Suprapubic skin (tissue), 4 donors: Measurements from ENCODE around the gene MED20. TPM values are rescaled to one million over a fixed set of nuclear protein-coding genes. Genes with fewer than 3 reads are reported as not detected.

Experiments used
- DNase-seq, 2 donors: peaks; one replicate each; pipeline ENCODE4 v3.0.0-alpha.2; 2019; ENCODE audit warnings: low spot score in 2 of 2
- H3K27ac ChIP-seq: fragments of 200-600 bp; sonication (generic); one replicate; pipeline ENCODE4 v1.5.1; 2019
- H3K27me3 ChIP-seq: fragments of 200-600 bp; sonication (generic); one replicate; pipeline ENCODE4 v1.5.1; 2019
- H3K36me3 ChIP-seq: fragments of 200-600 bp; sonication (generic); one replicate; pipeline ENCODE4 v1.5.1; 2019
- H3K4me1 ChIP-seq: fragments of 200-600 bp; sonication (generic); one replicate; pipeline ENCODE4 v1.5.1; 2019
- H3K4me3 ChIP-seq: fragments of 200-600 bp; sonication (generic); one replicate; pipeline ENCODE4 v1.5.1; 2019; ENCODE audit warnings: mild to moderate bottlenecking
- H3K9me3 ChIP-seq: fragments of 200-600 bp; sonication (generic); one replicate; pipeline ENCODE4 v1.5.1; 2019
- EP300 ChIP-seq: sonication (generic); formaldehyde crosslinking; IDR thresholded peaks from one replicate; pipeline ENCODE4 v1.6.1; 2017; ENCODE audit warnings: antibody characterized with exemption
- POLR2A ChIP-seq, 2 donors: fragments of 450-650 bp; IDR thresholded peaks; one replicate each; pipeline ENCODE4 v1.6.1; 2017; ENCODE audit warnings: antibody characterized with exemption in 2 of 2, mild to moderate bottlenecking in 2 of 2, moderate library complexity in 2 of 2
- POLR2AphosphoS5 ChIP-seq, 3 donors: sonication (generic); formaldehyde crosslinking; IDR thresholded peaks; one replicate each; pipeline ENCODE4 v1.6.1; 2017; ENCODE audit warnings: antibody characterized with exemption in 3 of 3
- WGBS: methylation state at CpG from one replicate; pipeline ENCODE4 v1.1.5; 2018; 5-methylcytosine and 5-hydroxymethylcytosine counted together
- total RNA-seq, 4 donors: library from RNA; depleted of rRNA; stranded (reverse); fragments of >200 nt; gene quantifications; one replicate each; pipeline ENCODE4 v1.1.0, GENCODE V29; 2016
- TF ChIP-seq, protein P1 (sequence below), 2 donors: fragments of 200-600 bp in 1 of 2; fragments of 450-650 bp in 1 of 2; sonication (generic) in 1 of 2; IDR thresholded peaks; one replicate each; pipeline ENCODE4 v1.5.1; 2016 to 2019; ENCODE audit warnings: antibody characterized with exemption in 2 of 2, mild to moderate bottlenecking in 1 of 2, moderate library complexity in 1 of 2

The MED20 gene
- total RNA-seq, 4 donors from 2014 or later, result 15.2 to 18.7 (median 17.3) TPM

DNA sequence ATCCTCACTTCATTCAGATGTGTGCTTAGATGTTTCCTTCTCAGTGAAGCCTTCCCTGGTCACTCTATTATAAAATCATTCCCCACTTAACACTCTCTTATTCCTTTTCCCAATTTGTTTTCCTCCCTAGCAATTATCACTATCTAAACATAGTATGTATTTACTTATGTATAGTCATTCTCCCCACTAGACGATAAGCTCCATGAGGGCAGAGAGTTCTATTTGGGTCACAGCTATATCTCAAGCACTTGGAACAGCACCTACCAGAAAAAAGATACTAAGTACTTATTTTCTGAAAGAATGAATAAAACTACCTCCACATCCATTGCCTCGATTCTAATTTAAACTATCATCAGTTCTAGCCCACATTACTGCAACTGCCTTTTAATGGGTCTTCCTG is 62.2 kb downstream of the MED20 start:
- no peak for TF ChIP-seq EP300
- TF ChIP-seq POLR2AphosphoS5 (IDR thresholded peaks at IDR 0.05), result no peak
- TF ChIP-seq, protein P1, sequence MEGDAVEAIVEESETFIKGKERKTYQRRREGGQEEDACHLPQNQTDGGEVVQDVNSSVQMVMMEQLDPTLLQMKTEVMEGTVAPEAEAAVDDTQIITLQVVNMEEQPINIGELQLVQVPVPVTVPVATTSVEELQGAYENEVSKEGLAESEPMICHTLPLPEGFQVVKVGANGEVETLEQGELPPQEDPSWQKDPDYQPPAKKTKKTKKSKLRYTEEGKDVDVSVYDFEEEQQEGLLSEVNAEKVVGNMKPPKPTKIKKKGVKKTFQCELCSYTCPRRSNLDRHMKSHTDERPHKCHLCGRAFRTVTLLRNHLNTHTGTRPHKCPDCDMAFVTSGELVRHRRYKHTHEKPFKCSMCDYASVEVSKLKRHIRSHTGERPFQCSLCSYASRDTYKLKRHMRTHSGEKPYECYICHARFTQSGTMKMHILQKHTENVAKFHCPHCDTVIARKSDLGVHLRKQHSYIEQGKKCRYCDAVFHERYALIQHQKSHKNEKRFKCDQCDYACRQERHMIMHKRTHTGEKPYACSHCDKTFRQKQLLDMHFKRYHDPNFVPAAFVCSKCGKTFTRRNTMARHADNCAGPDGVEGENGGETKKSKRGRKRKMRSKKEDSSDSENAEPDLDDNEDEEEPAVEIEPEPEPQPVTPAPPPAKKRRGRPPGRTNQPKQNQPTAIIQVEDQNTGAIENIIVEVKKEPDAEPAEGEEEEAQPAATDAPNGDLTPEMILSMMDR (IDR thresholded peaks at IDR 0.05), result no peak
- TF ChIP-seq POLR2A (IDR thresholded peaks at IDR 0.05), result no peak
- WGBS, result 98% methylated on average over 2 of the region's 2 CpGs

More for the DNA sequence above, 62.2 kb downstream of the MED20 start:
- Histone ChIP-seq H3K27me3 (no peaks in the 10 kb centered on the region), H3K4me1 (no peaks in the 10 kb centered on the region), H3K36me3 (no peaks in the 10 kb centered on the region), H3K9me3 (no peaks in the 10 kb centered on the region), H3K4me3 (no peak overlapping the region), H3K27ac (no peak overlapping the region)
- DNase-seq, result no peak

Other genes with a start within 250 kb of the MED20 start
- gene TFEB, start 185.5 kb downstream of the MED20 start, total RNA-seq, result 10 to 100 TPM; 19.0 to 23.3 (median 21.6) TPM
- gene PGC, start 173.7 kb downstream of the MED20 start, total RNA-seq, result not detected
- 1 to 10 TPM; 1.9 to 3.9 (median 3.7) TPM for gene FRS3, start 141.2 kb downstream of the MED20 start, total RNA-seq
- 1 to 10 TPM in 2 of 4 donors, under 1 TPM in 1, not detected in 1; 0.34 to 4.6 (median 3.6) TPM for gene PRICKLE4, start 140.4 kb downstream of the MED20 start, total RNA-seq
- gene TOMM6, start 133.4 kb downstream of the MED20 start, total RNA-seq, result 100 to 1,000 TPM in 3 of 4 donors, 10 to 100 TPM in 1; 50.2 to 165 (median 136) TPM
- gene USP49, start 25.8 kb downstream of the MED20 start, total RNA-seq, result 10 to 100 TPM in 1 of 4 donors, 1 to 10 TPM in 3; 2.9 to 17.1 (median 4.1) TPM
- 10 to 100 TPM in 3 of 4 donors, 1 to 10 TPM in 1; 6.8 to 15.7 (median 10.4) TPM for gene BYSL, start 360 bp upstream of the MED20 start, total RNA-seq
- 100 to 1,000 TPM; 106 to 214 (median 132) TPM for gene CCND3, start 20.7 kb upstream of the MED20 start, total RNA-seq
- 10 to 100 TPM; 19.2 to 28.5 (median 26.4) TPM for gene TAF8, start 129.4 kb upstream of the MED20 start, total RNA-seq
- 100 to 1,000 TPM; 112 to 150 (median 122) TPM for gene C6orf132, start 221.5 kb upstream of the MED20 start, total RNA-seq